H1 (cell line): Measurements from ENCODE around the gene EML1. TPM values are rescaled to one million over a fixed set of nuclear protein-coding genes. Genes with fewer than 3 reads are reported as not detected.

Source experiments
- CTCF ChIA-PET: fragments of 300-600 bp; sonication (Branson Sonifier 250); formaldehyde crosslinking; loops from one replicate; lab custom pipeline; 2021; ENCODE audit not compliant: partially characterized antibody; lab: Charles Lee
- POLR2A ChIA-PET: fragments of 300-600 bp; sonication (Branson Sonifier 250); formaldehyde crosslinking; loops from one replicate; lab custom pipeline; 2021; ENCODE audit warnings: inconsistent platforms; ENCODE audit not compliant: partially characterized antibody; lab: Charles Lee
- DNase-seq, 2 experiments: peaks; one replicate each; pipeline versions ENCODE4 v3.0.0 to v3.0.0-alpha.2; 2010 to 2022; ENCODE audit warnings: low spot score in 2 of 2, low read depth in 1 of 2, mixed read lengths in 1 of 2
- FAIRE-seq: peaks from 2 replicates; lab custom pipeline; 2011; peaks lifted over from hg19 to GRCh38; lab: Jason Lieb, UNC
- H2AFZ ChIP-seq: 2 replicates; pipeline ENCODE4 v1.8.1; 2012; ENCODE audit warnings: low read length, inconsistent platforms
- H2AK5ac ChIP-seq: 2 replicates; pipeline ENCODE4 v1.6.1; 2013; ENCODE audit warnings: low read depth, low read length
- H2BK120ac ChIP-seq: replicated peaks from 2 replicates; pipeline ENCODE3; 2013; ENCODE audit warnings: low read depth, low read length, inconsistent platforms
- H2BK12ac ChIP-seq: 2 replicates; pipeline ENCODE4 v1.6.1; 2013; ENCODE audit warnings: low read depth, low read length
- H2BK15ac ChIP-seq: 2 replicates; pipeline ENCODE4 v1.6.1; 2013; ENCODE audit warnings: low read length
- H2BK20ac ChIP-seq: 2 replicates; pipeline ENCODE4 v1.6.1; 2013; ENCODE audit warnings: low read length
- H2BK5ac ChIP-seq: 2 replicates; pipeline ENCODE4 v1.6.1; 2013; ENCODE audit warnings: low read depth, low read length
- H3K14ac ChIP-seq: 2 replicates; pipeline ENCODE4 v1.6.1; 2013; ENCODE audit warnings: inconsistent platforms; ENCODE audit not compliant: insufficient read length
- H3K18ac ChIP-seq: 2 replicates; pipeline ENCODE4 v1.6.1; 2013; ENCODE audit warnings: low read length; ENCODE audit errors: extremely low read depth
- H3K23ac ChIP-seq: 2 replicates; pipeline ENCODE4 v1.6.1; 2013; ENCODE audit warnings: inconsistent platforms; ENCODE audit not compliant: insufficient read length
- H3K23me2 ChIP-seq: 2 replicates; pipeline ENCODE4 v1.6.1; 2013; ENCODE audit warnings: low read depth, low read length
- H3K27ac ChIP-seq: 2 replicates; pipeline ENCODE4 v1.6.1; 2011; ENCODE audit warnings: low read depth, low read length, inconsistent platforms
- H3K27me3 ChIP-seq, 4 experiments: replicated peaks in 1 of 4; 1 replicate in 1 of 4; 2 replicates in 3 of 4; pipeline versions ENCODE4 v1.6.1 to v1.8.1; 2011 to 2013; ENCODE audit warnings: low read length in 3 of 4, mild to moderate bottlenecking in 3 of 4, inconsistent platforms in 2 of 4, mixed read lengths in 2 of 4, moderate library complexity in 1 of 4; ENCODE audit not compliant: control insufficient read depth in 3 of 4, insufficient read depth in 3 of 4; ENCODE audit errors: extremely low read depth in 1 of 4
- H3K36me3 ChIP-seq, 4 experiments: 2 replicates each; pipeline versions ENCODE4 v1.6.1 to v1.8.1; 2011 to 2013; ENCODE audit warnings: mild to moderate bottlenecking in 4 of 4, low read length in 3 of 4, moderate library complexity in 2 of 4, control low read depth in 1 of 4, inconsistent platforms in 1 of 4; ENCODE audit not compliant: insufficient read depth in 4 of 4, control insufficient read depth in 2 of 4
- H3K4ac ChIP-seq: replicated peaks from 2 replicates; pipeline ENCODE3; 2013; ENCODE audit warnings: low read length, low read depth, mixed read lengths, inconsistent platforms; ENCODE audit not compliant: insufficient read length
- H3K4me1 ChIP-seq, 4 experiments: replicated peaks in 1 of 4; 1 replicate in 1 of 4; 2 replicates in 3 of 4; pipeline versions ENCODE4 v1.6.1 to v1.8.1; 2011 to 2013; ENCODE audit warnings: low read length in 3 of 4, inconsistent platforms in 2 of 4, mixed read lengths in 1 of 4; ENCODE audit not compliant: insufficient read depth in 4 of 4, control insufficient read depth in 3 of 4
- H3K4me2 ChIP-seq, 2 experiments: 2 replicates each; pipeline versions ENCODE4 v1.6.1 to v1.8.1; 2011 to 2013; ENCODE audit warnings: low read depth in 2 of 2, low read length in 2 of 2, control low read depth in 1 of 2, inconsistent platforms in 1 of 2, mild to moderate bottlenecking in 1 of 2; ENCODE audit not compliant: insufficient read depth in 1 of 2
- H3K4me3 ChIP-seq, 4 experiments: fragments of 200-600, 300-600 bp in 1 of 4; sonication (generic), shearing (Covaris generic), sonication (Bioruptor Twin) in 1 of 4; 2 replicates each; pipeline versions ENCODE4 v1.5.1 to v1.8.1; 2011 to 2016; ENCODE audit warnings: low read length in 4 of 4, low read depth in 3 of 4, control low read depth in 2 of 4, inconsistent platforms in 2 of 4, mild to moderate bottlenecking in 2 of 4, mixed read lengths in 1 of 4, moderate library complexity in 1 of 4; ENCODE audit not compliant: insufficient read depth in 2 of 4; ENCODE audit errors: extremely low read depth in 1 of 4
- H3K56ac ChIP-seq: replicated peaks from 2 replicates; pipeline ENCODE3; 2013; ENCODE audit warnings: low read depth, mild to moderate bottlenecking, mixed read lengths, low read length, inconsistent platforms; ENCODE audit not compliant: insufficient read length
- H3K79me1 ChIP-seq: 2 replicates; pipeline ENCODE4 v1.6.1; 2013; ENCODE audit warnings: low read depth, low read length, control low read depth
- H3K79me2 ChIP-seq, 2 experiments: 2 replicates each; pipeline versions ENCODE4 v1.6.1 to v1.8.1; 2012 to 2013; ENCODE audit warnings: low read length in 2 of 2, mild to moderate bottlenecking in 2 of 2, inconsistent platforms in 1 of 2; ENCODE audit not compliant: insufficient read depth in 2 of 2, control insufficient read depth in 1 of 2
- H3K9ac ChIP-seq, 4 experiments: replicated peaks in 1 of 4; 1 replicate in 1 of 4; 2 replicates in 3 of 4; pipeline versions ENCODE4 v1.6.1 to v1.8.1; 2011 to 2013; ENCODE audit warnings: low read depth in 3 of 4, low read length in 3 of 4, control low read depth in 2 of 4, mild to moderate bottlenecking in 2 of 4, moderate library complexity in 2 of 4, inconsistent platforms in 1 of 4; ENCODE audit errors: extremely low read depth in 1 of 4
- H3K9me3 ChIP-seq, 2 experiments: 2 replicates each; pipeline versions ENCODE4 v1.6.1 to v1.8.1; 2012 to 2013; ENCODE audit warnings: mild to moderate bottlenecking in 2 of 2, moderate library complexity in 2 of 2, control low read depth in 1 of 2, inconsistent platforms in 1 of 2, low read depth in 1 of 2, low read length in 1 of 2, mixed read lengths in 1 of 2; ENCODE audit not compliant: insufficient read depth in 2 of 2
- H4K20me1 ChIP-seq, 2 experiments: replicated peaks in 1 of 2; 2 replicates each; pipeline versions ENCODE3 to v1.8.1; 2011 to 2013; ENCODE audit warnings: inconsistent platforms in 2 of 2, low read length in 2 of 2, mild to moderate bottlenecking in 1 of 2; ENCODE audit not compliant: insufficient read depth in 2 of 2, control insufficient read depth in 1 of 2
- H4K5ac ChIP-seq: 2 replicates; pipeline ENCODE4 v1.6.1; 2013; ENCODE audit warnings: low read length, low read depth, mixed read lengths, inconsistent platforms; ENCODE audit not compliant: insufficient read length
- H4K8ac ChIP-seq: 2 replicates; pipeline ENCODE4 v1.8.0; 2013; ENCODE audit warnings: mild to moderate bottlenecking, moderate library complexity, low read length, inconsistent platforms; ENCODE audit not compliant: insufficient read depth; ENCODE audit errors: extremely low read depth
- H4K91ac ChIP-seq: replicated peaks from 2 replicates; pipeline ENCODE3; 2013; ENCODE audit warnings: low read length, mixed read lengths, inconsistent platforms; ENCODE audit not compliant: insufficient read length
- ASH2L ChIP-seq: fragments of 200-600, 300-600 bp; sonication (generic); IDR thresholded peaks from one replicate; pipeline ENCODE4 v1.7.1; 2017; ENCODE audit warnings: low read length
- ATF3 ChIP-seq: IDR thresholded peaks from 2 replicates; pipeline ENCODE4 v1.6.1; 2011; ENCODE audit warnings: low read depth, mild to moderate bottlenecking, low read length; ENCODE audit not compliant: insufficient read depth
- BACH1 ChIP-seq: IDR thresholded peaks from 2 replicates; pipeline ENCODE4 v1.6.1; 2012; ENCODE audit warnings: low read length, improper control_type of control experiment
- BCL11A ChIP-seq, 2 experiments: IDR thresholded peaks; one replicate each; pipeline ENCODE4 v1.6.1; 2011; ENCODE audit warnings: low read depth in 2 of 2, low read length in 2 of 2, mild to moderate bottlenecking in 2 of 2
- BRCA1 ChIP-seq: IDR thresholded peaks from 2 replicates; pipeline ENCODE4 v1.6.1; 2012; ENCODE audit warnings: low read depth, low read length, improper control_type of control experiment
- CREB1 ChIP-seq: IDR thresholded peaks from 2 replicates; pipeline ENCODE4 v1.6.1; 2012; ENCODE audit warnings: inconsistent platforms
- EGR1 ChIP-seq: IDR thresholded peaks from 2 replicates; pipeline ENCODE4 v1.6.1; 2011; ENCODE audit warnings: low read depth, low read length, borderline replicate concordance
- EP300 ChIP-seq, 2 experiments: IDR thresholded peaks; 1 replicate in 1 of 2; 2 replicates in 1 of 2; pipeline ENCODE4 v1.6.1; 2011 to 2012; ENCODE audit warnings: low read depth in 2 of 2, low read length in 2 of 2, mild to moderate bottlenecking in 2 of 2, borderline replicate concordance in 1 of 2, inconsistent platforms in 1 of 2, moderate library complexity in 1 of 2
- GTF2F1 ChIP-seq: IDR thresholded peaks from 2 replicates; pipeline ENCODE4 v1.6.1; 2012; ENCODE audit warnings: low read depth, low read length, improper control_type of control experiment, borderline replicate concordance
- HDAC6 ChIP-seq: IDR thresholded peaks from one replicate; pipeline ENCODE4 v1.7.1; 2012; ENCODE audit warnings: low read depth, mild to moderate bottlenecking, inconsistent platforms, low read length, moderate library complexity
- POU5F1 ChIP-seq: IDR thresholded peaks from 2 replicates; pipeline ENCODE4 v1.6.1; 2011; ENCODE audit warnings: low read depth, mild to moderate bottlenecking, low read length, moderate library complexity
- RFX5 ChIP-seq: IDR thresholded peaks from 2 replicates; pipeline ENCODE4 v1.6.1; 2011; ENCODE audit warnings: low read depth, low read length, improper control_type of control experiment, borderline replicate concordance
- SIN3A ChIP-seq, 2 experiments: IDR thresholded peaks in 1 of 2; conservative IDR thresholded peaks in 1 of 2; 2 replicates each; pipeline ENCODE4 v1.6.1; 2011 to 2012; ENCODE audit warnings: low read length in 2 of 2, improper control_type of control experiment in 1 of 2, low read depth in 1 of 2, mild to moderate bottlenecking in 1 of 2
- ZNF274 ChIP-seq: IDR thresholded peaks from 2 replicates; pipeline ENCODE4 v1.7.0; 2012; ENCODE audit warnings: low read length, borderline replicate concordance; ENCODE audit errors: extremely low read depth
- WGBS, 2 experiments: shearing (Covaris generic) in 1 of 2; methylation state at CpG; one replicate each; pipeline versions ENCODE4 v1.1.6 to v1.1.7; 2013 to 2015; ENCODE audit warnings: low lambda C conversion rate in 2 of 2, mixed read lengths in 2 of 2, inconsistent platforms in 1 of 2, low coverage in 1 of 2, missing lambda C conversion rate in 1 of 2; ENCODE audit not compliant: insufficient replicate concordance in 2 of 2, insufficient coverage in 1 of 2, insufficient read length in 1 of 2; ENCODE audit errors: extremely low coverage in 1 of 2, missing lambda C conversion rate in 1 of 2; 5-methylcytosine and 5-hydroxymethylcytosine counted together
- polyA plus RNA-seq, 7 experiments: library from polyadenylated mRNA; depleted of rRNA in 3 of 7; stranded (reverse) in 5 of 7; unstranded in 2 of 7; fragments of >200 nt in 5 of 7; fragments of 200-250 nt in 2 of 7; gene quantifications; 1 replicate in 5 of 7; 2 replicates in 1 of 7; 4 replicates in 1 of 7; pipeline versions ENCODE4 v1.2.1 to v1.2.3, GENCODE V29; 2011 to 2013; ENCODE audit warnings: missing spikeins in 2 of 7, mixed read lengths in 2 of 7
- total RNA-seq: library from RNA; stranded (reverse); fragmentation: NEBNext Ultra II Directional; extraction: Animal tissue kit (Norgen Biotek cat#: 25700); gene quantifications from 2 replicates; pipeline ENCODE4 v1.2.1, GENCODE V29; 2021

Gene EML1
- total and polyA plus RNA-seq, 2 of the 8 experiments (the other 6 are each of a cell fraction or from before 2014, with no cell fraction given): 11.1 to 24.7 TPM

GRCh38 chr14:99816217-99816616, 23.0 kb downstream of the EML1 start:
- Histone ChIP-seq H2BK20ac (no peak overlapping the region), H3K79me1 (peaks cover 6% of the 10 kb centered on the region; the same call in 1 of the 2 replicates), H2BK5ac (no peak overlapping the region), H3K4me2 (no peak overlapping the region), H3K27me3 (no peaks in the 10 kb centered on the region), H3K79me2 (peaks cover 0 to 5% of the 10 kb centered on the region in 2 experiments; a peak in 1 of 4 replicates), H2AK5ac (no peak overlapping the region), H3K4me1 (peaks cover 0 to 2% (median 0%) of the 10 kb centered on the region in 4 experiments; a peak in 3 of 7 replicates), H3K56ac (no peak overlapping the region), H3K18ac (no peak overlapping the region), H3K23ac (no peak overlapping the region), H4K8ac (no peak overlapping the region), H2BK120ac (no peak overlapping the region), H4K91ac (no peak overlapping the region), H3K23me2 (no peaks in the 10 kb centered on the region), H3K4ac (no peak overlapping the region), H3K9ac (no peak overlapping the region), H4K5ac (no peak overlapping the region), H3K4me3 (no peak overlapping the region), H2AFZ (no peak overlapping the region), H3K27ac (no peak overlapping the region), H2BK15ac (no peak overlapping the region), H2BK12ac (no peak overlapping the region), H4K20me1 (peaks cover 0 to 6% of the 10 kb centered on the region in 2 experiments), H3K14ac (no peak overlapping the region), H3K9me3 (no peaks in the 10 kb centered on the region), H3K36me3 (no peaks in the 10 kb centered on the region)
- FAIRE-seq (no peak), DNase-seq (no peak)
- CTCF ChIA-PET: interaction anchor here (0.8 to 2.2 kb wide), 7 partner anchors 9 to 128 kb away, joined by 3 to 16 read pairs (median 3); no protein-coding TSS in a partner anchor
- 79% methylated on average over 7 of the region's 7 CpGs; no CpG with 5 or more reads in 1 of the 2 experiments for WGBS, 2 experiments
- POLR2A ChIA-PET: interaction anchor here (0.7 kb wide), 1 partner anchor 76 kb away, joined by 3 read pairs; no protein-coding TSS in a partner anchor
- TF ChIP-seq EP300 (IDR thresholded peaks at IDR 0.05; ENCODE audit: borderline replicate concordance in 1 of 2, low read depth in 2 of 2, low read length in 2 of 2) (no peak), ATF3 (no peak), HDAC6 (no peak), EGR1 (no peak), RFX5 (no peak), ZNF274 (no peak), GTF2F1 (no peak), SIN3A (conservative IDR thresholded peaks at IDR 0.05 in 1 of 2, IDR thresholded peaks at IDR 0.05 in 1 of 2; ENCODE audit: low read depth in 1 of 2, low read length in 2 of 2) (no peak), BACH1 (no peak), BRCA1 (no peak), POU5F1 (no peak), ASH2L (no peak), BCL11A (IDR thresholded peaks at IDR 0.05; ENCODE audit: low read depth in 2 of 2, low read length in 2 of 2) (no peak), CREB1 (no peak)
